Measurements from ENCODE around the gene AKNA.

AKNA gene

GRCh38 chr9:114376586-114377445, 11.0 kb downstream of the AKNA start:
- no peak for DNase-seq

DNA sequence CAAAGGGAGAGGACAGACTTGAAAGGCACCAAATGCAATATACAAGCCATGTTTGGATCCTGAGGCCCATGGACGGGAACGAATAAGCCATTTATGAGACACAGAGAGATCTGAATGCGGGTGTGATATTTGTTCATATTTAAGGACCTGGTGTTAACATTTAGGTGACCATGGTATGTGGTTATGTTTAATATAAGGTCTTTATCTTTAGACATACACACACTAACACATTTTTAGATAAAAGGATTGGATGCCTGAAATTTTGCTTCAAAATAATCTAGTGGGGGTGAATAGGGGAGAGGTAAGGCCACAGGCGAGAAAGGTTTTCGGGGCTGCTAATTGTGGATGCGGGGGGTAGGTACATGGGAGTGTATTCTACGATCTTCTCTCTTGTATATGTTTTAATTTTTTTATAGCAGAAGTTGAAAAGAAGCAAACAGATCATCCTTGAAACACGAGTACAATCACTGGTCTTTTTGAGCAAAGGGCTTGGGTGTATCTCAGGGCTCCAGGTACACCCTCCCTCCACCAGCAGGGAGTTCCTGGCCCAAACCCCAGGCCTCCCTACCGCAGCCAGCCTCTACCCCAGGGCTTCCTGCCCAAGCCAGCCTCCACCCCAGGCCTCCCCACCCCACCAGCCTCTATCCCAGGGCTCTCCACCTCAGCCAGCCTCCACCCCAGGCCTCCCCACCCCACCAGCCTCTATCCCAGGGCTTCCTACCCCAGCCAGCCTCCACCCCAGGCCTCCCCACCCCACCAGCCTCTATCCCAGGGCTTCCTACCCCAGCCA, 12.2 kb downstream of the AKNA start:
- no peak for DNase-seq

DNA sequence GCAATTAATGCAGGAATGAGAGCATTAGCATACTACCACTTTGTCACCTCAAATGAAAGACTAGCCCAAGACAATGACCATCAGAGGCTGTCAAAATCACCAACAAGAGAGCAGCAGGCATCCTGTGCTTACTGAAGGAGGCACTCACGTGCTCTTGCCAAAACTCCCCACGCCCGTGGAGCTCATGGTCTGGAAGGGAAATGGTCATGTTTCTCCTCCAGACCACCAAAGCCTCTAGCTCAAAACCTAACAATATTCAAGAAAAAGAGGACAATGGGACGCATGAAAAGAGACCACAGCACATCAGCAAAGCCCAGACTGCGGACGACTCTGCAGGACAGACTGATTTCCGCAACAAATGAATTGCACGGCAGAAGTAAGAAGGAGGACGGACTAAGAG, 12.8 kb downstream of the AKNA start:
- no peak for DNase-seq

DNA sequence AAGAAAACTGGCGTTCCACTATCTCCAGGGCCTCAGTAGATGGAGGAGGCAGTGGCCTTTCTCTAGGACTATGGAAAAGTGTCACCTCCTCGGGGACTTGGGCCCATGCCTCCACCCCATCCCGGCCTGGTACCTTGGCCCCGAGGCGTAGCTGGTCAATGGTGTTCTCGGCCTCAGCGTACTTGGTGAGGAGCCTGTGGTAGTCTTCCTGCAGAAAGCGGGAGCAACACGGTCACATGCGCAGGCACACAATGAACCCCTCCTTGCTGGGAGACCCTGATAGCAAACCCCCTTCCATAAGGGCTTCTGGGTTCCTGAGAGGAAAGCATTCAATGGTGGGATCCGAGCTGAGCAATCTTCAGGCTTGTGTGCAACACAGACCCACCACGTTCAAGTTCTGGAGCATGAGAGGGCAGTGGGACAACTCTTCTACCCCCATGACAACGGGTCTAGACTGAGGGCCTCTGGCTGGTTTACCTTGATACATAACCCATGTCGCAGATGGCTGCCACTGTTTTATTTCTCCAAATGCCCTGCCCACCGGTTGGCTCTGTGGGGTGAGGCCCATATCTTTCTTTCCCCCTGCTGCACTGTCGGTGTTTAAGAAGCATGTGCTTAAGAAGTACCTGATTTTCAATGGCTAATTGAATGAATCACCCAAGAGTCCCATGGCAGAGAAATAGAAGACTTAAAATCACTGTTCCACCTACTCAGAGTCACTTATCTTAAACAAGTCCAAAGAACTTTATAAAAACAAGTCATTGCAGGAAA, 13.6 kb downstream of the AKNA start:
- DNase-seq: no peak

DNA sequence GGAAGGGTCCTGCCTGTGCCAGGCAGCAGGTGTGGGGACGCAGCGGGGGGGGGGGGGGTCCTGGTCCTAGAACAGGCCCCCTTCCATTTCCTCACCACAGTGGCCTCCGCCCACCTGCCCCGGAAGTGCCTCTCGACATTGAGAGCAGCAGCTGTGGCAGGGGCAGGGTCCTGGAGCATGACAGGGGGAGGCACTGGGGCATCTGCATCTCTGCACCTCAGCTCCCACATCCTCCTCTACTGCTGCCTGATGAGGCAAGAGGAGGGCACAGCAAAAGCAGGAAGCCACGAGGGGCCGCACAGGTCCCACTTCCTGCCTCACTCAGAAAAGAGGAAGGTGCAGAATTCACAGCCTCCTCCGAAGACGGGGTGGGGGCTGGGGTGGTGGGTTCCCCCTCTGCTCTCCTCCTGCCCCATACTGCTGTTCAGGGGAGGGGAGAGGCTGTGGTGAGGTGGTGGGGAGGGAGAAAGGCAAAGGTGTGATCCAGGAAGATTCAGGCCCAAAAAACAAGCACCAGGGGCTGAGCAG, 14.8 kb downstream of the AKNA start:
- peak in 23 of 58 donors; percentile 11 to 70 (median 29) for DNase-seq

DNA sequence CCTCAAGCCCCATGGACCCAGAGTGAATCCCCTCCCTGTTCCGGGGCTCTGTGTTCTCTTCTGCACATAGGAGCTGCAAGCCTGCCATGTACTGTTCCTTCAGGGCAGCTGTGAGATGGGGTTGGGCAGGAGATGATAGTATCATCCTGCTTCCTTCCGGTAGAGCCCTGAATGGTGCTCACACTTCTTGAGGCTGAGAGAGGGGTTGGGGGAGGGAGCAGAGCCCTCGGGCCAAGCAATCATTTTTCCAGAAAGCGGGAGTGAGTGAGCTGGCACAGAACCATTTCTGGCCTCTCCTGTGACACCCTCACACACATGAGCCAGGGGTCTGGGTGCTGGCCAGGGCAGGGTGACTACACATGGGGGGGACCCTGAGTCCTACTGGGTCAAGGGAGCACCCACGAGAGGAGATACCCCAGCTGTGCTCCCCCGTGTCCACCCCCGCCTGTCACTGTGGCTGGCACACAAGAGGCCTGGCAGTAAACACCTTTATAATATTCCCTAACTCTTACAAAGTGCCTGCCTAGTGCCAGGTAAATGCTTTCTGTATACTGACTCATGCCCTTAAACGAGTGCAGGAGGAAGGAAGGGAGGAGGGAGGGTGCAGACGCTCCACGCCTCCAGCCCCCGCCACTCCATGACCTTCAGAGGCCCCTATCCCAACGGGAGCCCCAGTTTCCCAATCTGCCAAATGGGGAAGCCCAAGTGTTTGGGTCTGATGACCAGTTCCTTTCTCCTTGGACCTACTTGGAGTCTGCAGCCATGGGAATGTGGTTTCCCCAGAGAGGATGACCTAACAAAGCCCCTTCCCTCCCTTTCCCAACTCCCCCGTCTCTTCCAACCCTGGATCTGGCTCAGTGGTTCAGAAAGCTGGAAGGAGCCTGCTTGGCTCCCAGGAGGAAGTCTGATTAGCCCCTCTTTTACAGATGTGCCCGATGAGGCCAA, 15.5 kb downstream of the AKNA start:
- peak in 7 of 58 donors; percentile 9 to 46 (median 19) for DNase-seq

DNA sequence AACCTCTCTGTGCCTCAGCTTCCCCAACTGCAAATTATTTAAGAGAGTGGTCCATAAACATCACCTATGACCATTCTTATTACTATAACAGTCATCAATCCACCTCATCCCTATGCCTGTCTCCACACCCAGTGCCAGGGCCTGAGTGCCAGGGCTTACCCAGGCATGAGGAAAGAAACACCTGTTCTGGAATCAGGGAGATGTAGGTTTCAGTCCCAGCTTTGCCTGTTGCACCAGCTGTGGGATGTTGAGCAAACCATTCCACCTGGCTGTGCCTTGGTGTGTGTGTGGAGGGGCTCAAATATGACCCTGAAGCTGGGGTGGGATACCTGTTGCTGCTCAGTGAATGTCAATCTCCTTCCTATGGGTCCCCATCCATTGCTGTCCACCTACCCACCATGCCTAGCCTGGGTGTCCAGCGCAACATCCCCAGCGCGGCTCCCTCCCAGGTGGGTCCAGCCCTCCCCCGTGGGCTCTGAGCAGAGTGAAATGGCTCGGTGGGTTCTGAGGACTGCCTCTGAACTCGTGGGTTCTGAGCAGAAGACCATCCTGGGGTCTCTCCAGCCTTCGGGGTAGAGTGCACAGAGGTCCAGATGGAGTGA, 16.3 kb downstream of the AKNA start:
- DNase-seq: peak in 1 of 58 donors; percentile 17

DNA sequence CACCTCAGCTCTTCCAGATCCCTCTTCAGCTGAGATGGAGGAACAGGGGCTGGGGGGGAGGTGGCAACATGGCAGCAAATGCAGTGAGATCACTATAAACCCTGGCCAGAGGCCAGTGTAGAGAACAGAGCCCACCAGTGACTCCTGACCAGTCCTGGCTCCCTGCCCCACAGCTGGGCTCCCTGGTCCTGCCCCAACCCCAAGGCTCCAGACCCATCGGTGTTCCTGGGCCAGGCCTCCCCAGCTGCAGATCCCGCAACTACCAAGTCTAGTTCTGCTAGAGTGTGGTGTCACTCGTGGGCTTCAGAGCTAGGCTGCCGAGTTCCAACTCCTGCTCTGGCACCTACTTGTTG, 16.8 kb downstream of the AKNA start:
- peak in 54 of 58 donors; percentile 13 to 91 (median 76) for DNase-seq

DNA sequence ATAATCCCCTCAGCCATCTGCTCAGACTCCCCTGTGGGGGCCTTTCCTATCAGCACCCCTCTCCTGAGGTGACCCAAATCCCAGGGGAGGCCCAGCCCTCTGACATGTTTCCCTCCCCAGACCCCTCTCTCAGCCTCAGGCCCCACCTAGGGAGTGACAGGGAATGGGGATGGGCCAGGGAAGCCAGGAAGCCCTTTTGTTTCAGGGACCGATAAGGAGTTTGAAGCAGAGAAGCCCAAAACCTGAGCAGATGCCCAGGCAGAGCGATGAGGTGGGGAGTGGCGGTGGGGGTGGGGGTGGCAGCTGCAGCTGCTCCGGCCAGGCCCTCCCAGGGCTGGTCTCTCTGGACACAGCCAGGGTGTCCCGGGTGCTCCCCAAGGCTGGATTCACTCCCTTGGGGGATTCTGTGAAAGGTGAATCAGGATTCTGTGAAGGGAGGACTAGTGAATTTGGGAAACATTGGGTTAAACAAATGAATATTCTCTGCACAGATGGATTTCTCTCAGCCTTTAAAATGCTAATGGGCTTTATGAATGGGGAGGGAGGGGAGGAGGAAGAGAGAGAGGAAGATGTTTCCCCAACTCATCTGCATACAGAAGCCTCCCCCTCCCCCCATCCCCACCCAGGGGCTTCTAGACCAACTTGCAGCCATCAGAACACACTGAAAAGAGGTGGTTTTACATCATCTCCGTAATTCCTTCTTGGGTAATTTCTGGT, 17.4 kb downstream of the AKNA start:
- peak in 23 of 58 donors; percentile 12 to 73 (median 41) for DNase-seq

DNA sequence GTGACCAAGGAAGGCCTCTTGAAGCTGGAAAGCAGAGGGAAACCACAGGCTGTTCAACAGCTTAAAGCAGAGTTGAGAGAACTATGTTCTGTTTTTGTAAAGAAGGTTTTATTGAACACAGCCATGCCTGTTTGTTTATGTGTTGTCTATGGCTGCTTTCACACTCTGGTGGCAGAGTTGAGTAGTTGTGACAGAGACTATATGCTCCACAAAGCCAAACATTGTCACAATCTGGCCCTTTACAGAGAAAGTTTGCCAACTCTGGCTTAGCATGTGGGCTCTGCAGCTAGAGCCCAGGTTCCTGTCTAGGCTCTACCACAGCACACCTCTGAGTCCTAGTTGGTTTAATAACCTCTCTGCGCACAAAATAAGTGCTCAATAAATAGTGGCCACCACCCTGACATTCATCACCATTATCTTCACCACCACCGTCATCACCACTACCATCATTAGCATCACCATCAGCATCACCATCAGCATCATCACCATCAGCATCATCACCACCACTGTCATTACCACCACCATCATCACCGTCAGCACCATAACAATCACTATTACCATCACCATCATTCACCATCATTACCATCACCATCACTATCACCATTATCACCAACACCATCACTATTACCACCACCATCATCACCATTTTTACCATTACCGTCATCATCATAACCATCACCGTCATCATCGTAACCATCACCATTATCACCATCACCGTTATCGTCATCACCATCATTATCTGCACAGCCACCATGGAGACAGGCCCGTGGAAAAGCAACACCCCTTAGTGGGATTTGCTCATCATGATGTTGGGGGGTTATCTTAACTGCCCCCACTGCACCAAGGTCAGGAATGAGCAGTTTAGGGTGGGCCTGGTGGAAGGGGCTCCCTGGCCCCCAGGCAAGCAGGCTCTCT, 18.3 kb downstream of the AKNA start:
- DNase-seq: no peak

- no peak for DNase-seq
Observed at GRCh38 chr9:114367772-114368569, 19.8 kb downstream of the AKNA start.

DNA sequence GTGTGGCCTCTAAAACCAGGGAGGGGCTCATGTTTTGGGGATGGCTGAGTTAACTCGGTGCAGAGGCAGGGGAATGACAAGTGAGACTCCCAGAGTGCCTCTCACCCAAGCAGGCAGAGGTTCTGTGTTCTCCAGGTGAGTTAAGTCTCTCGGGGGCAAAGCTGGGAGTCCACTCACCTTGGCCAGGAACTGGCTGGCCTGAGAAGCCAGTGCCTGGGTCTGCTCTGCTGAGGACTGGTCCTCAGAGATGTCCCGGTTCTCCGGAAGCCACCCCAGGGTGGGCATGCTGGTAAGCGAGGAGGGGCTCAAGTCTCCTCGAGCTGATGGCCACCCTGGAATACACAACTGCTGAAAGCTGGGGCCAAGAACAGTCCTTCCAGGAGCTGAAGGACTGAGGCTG, 20.4 kb downstream of the AKNA start:
- no peak for DNase-seq

DNA sequence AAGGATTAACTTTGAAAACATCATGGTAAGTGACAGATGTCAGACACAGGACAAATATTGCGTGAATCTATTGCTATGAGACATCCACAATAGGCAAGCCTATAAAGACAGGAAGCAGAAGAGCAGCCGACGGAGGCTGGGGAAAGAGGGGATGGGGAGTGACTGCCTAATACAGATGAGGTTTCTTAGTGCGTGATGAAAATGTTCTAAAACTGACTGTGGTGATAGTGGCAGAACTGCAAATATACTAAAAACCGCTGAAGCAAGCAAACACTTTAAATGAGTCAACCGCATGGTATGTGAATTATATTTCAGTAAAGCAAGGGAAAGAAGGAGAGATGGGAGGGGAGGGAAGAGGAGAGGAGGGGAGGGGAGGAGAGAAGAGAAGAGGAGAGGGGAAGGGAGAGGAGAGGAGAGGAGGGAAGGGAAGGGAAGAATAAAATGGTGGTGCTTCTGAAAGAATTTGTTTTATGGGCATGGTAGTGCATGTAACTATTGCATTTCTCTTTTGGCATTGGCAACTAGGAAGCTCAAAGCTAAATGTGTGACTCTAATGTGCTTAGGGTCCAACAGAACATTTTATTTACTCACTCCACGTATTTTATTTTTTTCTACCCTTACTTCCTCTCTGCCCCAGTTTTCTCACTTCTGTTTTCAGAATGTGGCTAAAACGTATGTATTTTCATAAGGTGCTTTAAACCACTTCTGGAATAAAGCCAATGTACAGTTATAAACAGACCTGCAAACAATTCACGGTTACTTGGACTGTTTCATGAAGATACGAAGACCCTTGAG, 21.3 kb downstream of the AKNA start:
- DNase-seq: peak in 1 of 58 donors; percentile 9

DNA sequence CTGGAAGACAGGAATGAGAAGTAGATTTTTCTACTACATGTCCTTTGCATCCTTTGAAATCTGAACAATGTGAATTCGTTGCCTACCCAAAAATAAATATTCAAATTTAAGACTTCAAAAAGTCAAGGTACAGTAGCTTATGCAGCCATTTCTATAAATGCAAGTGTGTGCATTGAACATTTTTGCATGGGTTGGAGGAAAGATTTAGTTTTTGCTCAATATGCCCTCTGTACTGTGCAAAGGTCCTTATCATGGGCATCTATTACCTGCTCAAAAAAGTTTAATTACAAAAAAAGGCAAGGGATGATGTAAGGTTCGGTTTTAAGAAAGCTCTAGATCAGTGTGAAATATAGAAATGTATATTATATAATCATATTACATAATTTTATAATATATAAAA, 22.6 kb downstream of the AKNA start:
- no peak for DNase-seq

DNA sequence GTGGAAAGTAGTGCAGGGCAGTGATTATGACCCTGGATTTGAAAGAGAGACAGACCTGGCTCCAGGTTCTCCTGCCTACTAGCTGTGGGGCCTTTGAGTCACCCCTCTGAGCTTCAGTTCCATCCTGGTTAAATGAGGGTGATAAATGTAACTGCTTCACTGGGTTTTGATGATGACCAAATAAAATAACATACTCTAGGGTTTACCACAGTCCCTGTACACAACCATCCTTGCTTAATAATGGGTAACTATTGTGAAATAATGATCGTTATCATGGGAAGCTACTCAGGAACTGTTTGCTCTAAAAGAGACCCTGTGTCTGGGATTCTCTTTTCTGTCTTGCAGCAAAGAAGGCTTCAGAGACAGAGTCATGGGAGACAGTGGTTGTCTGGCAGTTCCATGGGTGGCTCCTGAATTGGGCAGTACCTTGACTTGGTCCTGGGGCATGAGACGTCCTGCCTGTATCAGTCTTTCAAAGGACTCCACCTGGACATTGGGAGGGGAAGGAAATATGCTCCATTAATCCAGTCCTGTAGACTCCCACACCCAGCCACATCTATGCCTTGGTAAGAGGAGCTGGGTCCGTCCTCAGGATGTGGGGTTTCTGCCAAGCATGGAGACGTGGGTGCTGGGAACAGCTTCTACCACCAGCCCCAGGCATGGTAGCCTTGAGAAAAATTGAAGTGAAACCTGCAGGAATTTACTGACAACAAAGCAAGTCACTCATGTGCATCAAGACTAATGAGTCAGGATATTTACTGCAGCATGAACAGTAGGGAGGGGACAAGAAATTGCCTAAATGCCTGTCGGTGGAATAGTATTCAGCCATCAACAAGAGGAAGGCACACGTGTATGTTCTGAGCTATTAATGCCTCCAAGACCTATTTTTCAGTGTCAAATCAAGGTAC, 23.4 kb downstream of the AKNA start:
- no peak for DNase-seq

All from anterior cingulate cortex (tissue), 58 donors.